ENCODE results near the gene GALNT12.

GALNT12 gene

DNA sequence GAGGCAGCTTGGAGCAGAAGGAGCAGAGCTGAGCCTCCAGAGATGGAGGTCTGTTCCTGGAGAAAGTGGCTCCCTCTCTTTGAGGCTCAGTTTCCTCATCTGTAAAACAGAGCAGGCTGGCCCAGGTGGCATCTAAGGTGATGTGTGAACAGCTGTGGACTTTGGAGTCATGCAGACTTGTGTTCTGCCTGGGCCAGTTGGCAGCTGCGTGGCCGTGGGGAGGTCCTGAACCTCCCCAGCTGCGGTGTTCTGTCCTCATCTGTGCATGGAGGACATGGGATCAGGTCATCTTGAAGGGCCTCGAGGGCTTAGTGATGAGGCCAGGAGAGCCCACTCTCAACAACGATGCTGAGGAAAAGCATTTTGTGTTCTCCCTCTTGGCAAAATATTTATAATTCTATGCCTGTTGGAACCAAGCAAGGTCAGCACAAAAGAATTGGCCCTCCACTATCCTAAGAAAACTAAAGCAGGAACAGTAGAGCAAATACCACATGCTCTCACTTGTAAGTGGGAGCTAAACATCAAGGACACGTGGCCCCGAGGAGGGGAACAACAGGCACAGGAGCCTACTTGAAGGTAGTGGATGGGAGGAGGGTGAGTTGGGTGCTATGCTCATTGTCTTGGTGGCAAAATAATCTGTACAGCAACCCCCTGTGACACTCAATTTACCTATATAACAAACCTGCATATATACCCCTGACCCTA is 73.0 kb downstream of the GALNT12 start:
- no peak for DNase-seq

DNA sequence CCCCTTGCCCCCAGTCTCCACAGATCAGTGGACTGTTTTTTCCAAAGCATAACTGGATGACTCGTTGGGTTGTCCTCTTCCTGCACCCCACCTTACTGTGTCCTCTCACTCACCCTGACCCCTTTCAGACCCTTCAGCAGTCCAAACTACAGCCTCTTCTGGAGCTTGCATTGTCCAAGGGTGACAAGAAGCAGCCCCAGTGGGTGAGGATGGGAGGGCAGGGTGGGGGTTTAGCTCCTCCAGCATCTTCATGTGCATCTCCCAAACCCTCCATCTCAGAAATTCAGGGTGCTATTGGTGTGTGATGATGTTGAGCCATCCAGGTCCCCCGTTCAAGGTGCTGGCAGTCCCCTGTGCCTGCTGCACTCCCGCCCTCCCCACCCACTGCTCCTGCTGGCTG is 73.9 kb downstream of the GALNT12 start:
- DNase-seq: no peak

DNA sequence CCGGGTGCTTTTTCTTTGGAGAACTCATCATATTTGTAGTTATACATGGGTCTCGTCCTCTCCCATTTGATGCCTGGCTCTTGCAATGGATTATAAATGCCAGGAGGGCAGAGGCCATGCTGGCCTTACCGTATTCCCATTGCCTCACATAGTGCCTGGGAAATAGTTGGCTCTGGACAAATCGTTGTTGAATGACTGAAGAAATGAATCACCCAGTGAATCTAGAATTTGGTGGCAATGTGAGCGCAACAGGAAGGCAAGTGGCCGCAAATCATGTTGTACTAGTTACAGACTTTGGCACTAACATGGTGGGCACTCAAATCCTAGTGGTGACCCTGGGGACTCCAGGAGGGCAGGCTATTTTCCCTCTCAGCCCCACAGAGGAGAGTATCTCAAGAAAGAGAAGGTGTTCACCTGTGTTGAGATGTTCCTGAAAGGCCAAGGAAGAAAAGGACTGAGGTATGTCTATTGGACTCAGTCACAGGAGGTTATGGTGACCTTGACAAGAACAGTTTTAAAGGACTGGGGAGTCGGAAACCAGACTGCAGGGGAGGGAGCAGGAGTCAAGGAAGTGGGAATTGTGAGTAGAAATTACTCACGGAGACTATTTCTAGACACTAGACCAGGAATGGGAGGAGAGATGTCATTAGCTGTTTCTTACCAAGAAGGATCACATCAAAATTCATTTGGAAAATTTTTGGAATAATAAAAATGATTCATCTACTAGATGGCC is 74.5 kb downstream of the GALNT12 start:
- DNase-seq: no peak

DNA sequence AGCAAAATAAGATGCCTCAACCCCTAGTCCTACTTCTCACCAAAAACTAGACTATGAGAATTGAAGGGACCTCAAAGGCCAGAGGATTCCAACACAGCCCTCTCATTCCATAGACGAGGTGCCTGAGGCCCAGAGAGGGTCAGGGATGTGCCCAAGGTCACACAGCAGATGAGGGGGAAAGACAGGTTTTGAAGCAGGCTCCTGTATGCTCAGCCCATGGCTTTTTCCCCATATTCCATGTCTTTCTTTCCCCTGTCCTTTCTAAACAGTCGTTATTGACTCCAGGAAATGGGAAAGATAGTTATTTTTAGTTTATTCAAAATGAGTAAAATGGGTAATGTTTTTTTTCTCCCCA is 75.1 kb downstream of the GALNT12 start:
- DNase-seq: no peak

DNA sequence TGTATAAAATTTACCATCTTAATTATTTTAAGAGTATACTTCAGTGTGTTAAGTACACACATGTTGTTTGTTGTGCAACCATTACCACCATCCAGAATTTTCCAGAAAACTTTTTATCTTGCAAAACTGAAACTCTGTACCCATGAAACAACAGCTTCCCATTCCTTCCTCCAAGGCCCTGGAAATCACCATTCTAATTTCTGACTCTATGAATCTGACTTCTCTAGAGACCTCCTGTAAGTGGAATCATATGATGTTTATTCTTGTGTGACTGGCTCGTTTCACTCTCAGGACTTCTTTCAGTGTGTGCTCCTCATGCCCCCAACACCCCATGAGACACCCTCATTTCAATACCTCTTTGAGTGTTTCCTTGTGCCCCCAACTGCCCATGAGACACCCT is 75.8 kb downstream of the GALNT12 start:
- no peak for DNase-seq

DNA sequence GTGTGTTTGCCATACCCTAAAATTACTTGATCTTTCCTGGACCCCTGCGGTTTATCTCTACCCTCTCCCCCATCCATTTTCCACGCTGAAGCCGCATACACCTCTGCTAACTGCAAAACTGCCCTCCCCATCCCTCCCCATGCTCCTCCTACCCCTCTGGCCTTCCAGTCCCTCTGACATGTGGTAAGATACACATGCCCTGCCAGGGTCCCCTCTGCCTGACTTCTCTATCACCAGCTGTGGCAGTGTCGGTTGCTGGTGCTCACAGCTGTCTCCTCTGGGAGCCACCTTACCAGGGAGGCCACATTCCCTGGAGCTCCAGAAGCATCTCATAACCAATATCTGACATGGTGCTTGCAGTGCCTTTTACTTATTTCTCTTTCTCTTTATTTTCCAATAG is 77.4 kb downstream of the GALNT12 start:
- DNase-seq: no peak

DNA sequence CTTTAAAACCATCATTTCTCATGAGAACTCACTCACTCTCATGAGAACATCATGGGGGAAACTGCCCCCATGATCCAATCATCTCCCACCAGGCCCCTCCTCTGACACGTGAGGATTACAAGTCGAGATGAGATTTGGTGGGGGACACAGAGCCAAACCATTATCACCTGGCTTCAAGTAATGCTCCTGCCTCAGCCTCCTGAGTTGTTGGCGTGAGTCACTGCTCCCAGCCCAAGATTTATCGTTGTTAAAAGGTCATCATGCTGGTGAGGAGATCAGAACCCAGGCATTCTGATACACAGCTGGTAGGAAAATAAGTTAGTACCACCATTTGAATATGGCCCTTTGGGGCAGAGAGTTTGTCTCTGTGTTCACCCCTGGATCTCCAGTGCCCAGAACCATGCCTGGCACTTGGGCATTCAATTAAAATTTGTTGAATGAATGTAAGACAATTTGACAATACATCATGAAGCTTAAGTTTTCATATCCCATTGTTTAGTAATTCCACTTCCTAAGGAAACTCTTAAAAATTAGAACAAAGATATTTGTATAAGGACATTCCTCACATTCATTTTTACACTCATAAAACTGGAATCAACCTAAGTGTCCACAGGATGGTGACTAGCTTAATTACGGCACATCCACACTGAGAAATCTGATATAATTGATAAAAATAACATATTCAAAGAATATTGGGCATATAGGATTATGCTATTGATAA is 78.3 kb downstream of the GALNT12 start:
- no peak for DNase-seq

DNA sequence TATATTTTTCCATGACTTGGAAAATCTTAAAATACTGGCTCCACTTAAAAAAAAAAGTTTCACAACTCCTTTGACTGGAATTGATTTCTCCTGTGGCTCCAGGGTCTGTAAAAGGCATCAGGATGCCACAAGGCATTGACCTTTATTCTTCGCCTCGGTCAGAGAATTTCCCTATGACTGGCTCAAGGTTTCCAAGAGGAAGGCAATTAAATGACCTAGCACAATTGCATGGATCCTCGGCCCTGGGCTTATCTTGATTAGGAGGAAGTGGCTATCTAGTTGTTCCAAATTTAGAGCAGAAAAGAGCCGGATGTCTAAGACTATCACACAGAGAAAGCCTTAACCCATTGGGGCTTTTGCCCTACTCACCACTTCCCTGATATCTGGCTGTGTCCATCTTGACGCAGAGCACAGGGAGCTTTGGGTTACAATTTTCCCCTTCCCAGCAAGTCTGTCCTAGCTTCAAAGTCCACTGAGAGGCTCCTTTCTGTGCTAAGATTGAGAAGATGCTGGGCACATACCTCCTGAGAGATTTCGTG is 79.3 kb downstream of the GALNT12 start:
- no peak for DNase-seq

DNA sequence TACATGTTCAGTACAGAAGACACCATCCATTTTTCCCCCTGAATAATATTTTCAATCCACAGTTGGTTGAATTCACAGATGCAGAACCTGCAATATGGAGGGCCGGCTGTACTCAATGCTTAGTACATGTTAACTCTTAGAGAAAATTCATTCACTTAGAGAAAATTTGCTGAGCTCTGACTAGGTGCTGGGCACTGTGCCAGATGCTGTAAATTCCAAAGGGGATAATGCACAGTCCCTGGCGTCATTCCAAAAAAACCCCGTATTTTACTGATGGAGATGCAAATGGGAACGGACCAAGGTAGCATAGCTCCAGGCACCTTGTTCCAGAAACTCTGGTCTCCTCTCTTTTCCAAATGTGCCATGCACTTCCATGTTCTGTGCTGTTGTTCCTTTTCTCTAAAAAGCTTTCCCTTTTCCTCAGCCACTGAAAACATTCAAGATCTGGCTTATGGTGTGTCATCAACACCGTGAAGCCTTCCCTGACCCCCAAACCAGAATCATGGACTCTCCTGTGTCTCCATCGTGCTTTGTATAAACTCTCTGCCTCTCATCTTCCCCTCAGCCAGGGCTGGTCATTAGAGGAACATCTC is 80.5 kb downstream of the GALNT12 start:
- no peak for DNase-seq

DNA sequence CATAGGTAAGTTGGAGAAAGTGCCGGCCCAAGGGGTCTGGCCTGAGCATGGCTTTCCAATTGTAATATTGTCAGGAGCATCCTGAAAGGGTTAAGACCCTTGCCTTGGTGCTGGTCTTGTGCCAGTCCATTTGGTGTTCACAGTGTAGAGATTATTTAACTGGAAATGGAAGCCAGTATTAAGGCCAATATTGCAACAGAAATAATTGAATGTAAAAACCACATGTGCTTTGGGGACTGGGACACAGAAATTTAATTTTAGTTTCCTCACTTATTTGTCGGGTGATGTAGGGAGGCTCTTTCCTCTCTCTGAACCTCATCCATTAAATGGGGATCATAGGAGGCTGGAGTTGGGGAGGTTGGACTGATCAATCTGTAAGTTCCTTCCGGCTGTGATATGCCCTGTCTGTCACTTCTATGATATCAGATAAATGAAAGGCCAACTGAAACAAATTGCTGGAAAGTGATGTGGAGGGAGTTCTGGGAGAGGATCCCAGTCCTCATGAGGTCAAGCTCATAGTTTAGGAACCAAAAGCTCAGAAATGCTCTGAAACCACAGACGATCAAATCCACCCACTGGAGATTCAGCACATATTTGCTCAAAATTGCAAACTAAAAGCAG is 81.4 kb downstream of the GALNT12 start:
- no peak for DNase-seq

DNA sequence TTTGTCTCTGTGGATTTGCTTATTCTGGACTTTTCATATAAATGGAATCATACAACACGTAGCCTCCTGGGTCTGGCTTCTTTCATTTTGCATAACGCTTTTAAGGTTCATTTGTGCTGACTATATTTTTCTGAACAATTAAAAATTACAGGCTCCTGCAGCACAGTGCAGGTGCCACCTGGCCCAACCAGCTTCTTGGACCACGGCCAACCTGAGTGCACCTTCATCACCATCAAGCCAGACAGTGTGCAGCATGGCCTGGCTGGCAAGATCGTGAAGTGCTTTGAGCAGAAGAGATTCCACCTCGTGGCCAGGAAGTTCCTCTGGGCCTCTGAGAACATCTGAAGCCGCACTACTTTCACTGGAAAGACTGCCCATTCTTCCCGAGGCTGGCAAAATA is 82.8 kb downstream of the GALNT12 start:
- DNase-seq: peak in 1 of 14 donors; percentile 30

DNA sequence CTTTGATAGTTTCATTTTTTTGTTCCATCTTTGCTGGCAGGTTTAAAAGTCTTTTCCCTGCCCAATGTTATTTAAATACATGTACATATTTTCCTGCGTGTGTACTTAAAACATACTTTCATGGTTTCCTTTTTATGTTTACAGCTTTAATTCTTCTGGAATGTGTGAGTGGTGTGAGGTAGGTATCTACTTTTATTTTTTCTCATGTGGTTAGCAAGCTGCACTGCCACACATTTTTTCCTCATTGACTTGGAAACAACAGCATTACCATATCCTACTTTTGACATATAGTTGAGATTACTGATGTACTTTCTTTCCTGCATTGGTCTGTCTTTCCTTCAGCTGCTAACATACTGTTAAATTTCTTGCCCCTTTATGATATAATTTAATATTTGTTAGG is 84.8 kb downstream of the GALNT12 start:
- DNase-seq: no peak

DNA sequence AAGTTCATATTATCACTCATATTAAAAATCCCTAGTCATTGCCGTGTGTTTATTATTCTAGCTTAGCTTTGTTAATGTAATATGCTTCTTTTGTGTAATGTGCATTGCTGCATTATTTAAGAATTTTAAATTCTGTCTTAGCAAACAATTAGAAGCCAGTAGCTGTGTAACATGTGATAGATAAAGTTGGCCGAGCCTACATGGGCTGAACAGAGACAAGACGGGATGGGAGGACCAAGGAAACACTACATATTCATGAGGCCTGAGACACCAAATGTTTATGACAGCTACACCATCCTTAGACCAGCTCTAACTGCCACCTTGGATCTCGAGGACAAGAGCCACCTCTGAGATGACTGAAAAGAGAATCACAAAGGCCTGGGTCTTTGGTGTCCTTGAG is 85.2 kb downstream of the GALNT12 start:
- DNase-seq: no peak

DNA sequence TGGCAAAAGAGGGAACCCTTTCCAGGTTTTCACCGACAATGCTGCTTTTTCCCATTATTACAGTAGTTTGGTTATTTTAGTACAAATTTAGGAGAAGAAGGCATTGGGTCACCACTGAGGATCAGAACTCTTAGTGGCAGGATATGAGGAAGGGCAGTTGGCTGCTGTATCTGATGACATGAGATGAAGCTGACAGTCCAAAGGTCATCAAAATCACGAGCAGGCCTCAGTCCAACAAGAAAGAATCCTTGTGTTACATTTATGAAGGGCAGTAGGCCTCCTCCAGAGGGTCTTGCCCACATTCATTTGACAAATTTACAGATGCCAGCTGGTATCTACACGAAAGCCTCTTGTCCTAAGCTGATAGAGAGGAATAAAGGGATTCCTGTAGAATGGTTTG is 86.7 kb downstream of the GALNT12 start:
- DNase-seq: no peak

DNA sequence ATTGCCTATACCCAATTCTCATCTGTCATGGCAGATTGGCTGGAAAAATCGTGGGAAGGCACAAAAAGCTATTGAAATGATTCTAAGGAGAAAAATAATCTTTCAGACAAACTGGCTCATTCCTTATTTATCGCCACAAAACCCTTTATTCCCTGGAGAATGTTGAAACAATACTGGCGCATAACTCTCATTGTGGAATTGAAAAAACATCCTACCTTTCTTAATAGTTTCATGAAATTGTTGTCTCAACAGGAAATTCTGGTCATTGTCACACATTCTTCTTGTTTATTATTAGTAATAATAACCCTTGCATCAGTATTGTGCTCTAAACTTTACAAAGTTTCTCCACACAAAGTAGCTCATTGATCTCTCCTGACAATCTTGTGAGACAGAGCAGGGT is 87.3 kb downstream of the GALNT12 start:
- no peak for DNase-seq

DNA sequence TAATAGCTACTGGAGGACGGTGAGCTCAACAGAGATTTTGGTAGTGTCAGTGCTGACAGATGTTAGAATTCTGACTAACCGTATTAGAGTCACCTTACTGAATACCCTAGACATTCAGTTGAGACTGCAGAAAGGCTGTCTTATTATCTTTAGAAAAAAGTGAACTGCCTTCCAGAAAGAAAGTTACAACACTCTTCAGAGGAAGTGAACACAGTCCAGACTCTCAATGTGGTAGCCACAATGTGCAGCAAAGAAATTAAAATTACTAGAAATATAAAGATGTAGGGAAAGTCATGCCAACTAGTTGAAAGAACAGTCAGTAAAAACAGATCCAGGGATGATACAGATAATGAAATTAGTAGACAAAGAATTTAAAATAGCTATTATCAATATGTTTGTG is 89.2 kb downstream of the GALNT12 start:
- no peak for DNase-seq

DNA sequence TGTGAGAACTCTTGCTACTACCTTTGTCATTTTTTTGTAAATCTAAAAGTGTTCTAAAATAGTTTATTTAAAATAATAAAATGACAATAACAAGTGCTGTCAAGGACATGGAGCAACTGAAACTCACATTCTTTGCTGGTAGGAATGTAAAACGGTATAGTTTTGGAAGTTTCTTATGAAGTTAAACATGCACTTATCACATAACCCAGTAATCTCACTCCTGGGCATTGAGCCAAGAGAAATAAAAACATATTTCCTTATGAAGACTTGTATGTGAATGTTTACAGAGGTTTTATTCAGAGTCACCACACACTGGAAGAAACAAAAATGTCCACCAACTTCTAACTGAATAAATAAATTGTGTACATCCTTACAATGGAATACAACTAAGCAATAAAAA is 90.3 kb downstream of the GALNT12 start:
- DNase-seq: no peak

DNA sequence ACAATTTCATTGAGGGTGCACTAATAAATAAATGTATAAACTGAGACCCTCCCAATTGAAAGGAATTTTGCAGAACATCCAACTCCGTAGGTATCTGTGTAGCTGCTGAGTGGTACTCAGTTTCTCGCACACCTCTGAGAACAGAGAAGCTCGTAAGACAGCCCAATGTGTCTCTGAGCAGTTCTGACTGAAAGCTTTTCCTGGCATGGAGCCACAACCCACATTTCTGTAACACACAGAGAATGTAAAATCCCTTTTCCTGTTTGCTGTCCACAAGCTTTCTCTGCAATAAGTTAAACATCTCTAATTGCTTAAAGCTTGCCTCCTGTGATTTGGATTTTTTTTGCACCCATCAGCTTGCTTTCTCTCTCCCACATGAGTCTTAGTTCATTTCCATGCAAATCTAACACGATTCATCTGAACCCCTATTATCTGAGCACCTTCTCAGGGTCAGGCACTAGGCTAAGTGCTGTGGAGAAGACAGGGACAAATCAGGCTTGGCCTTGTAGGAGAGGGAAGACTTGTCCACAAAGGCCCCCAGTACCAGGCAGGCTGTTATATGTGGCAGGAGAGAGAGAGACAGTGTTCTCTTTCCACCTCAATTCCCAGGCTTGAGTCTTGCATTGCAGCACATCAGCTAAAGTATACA is 92.1 kb downstream of the GALNT12 start:
- DNase-seq: no peak
